SW480 (cell line): ENCODE results near the gene HDDC3.

Experiments used
- DNase-seq: peaks from one replicate; pipeline ENCODE4 v3.0.0-alpha.2; 2016; ENCODE audit warnings: low spot score

Gene HDDC3

DNA sequence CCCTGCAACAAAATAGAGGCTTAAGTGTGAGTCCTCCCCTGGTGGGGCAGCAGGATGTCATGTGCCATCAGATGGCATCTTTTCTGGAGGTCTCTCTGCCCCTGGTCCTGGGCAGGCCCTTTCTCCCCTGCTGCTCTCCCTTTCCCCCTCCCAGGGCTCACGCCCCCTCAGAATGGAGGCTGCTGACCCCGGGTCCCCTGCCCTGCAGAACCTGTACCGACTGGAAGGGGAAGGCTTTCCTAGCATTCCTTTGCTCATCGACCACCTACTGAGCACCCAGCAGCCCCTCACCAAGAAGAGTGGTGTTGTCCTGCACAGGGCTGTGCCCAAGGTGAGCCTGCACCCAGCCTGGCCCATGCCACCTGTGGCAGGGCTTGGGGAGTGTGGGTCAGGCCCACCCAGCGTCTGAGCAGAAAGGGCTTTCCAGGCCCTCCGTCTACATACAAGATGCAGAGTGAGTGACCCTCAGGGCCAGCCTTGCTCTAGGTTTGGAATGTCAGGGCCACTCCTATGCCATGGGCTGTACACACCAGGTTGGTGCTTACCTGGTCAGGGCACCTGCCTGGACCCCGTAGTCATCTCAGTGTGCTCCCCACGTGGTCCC is 40.9 kb downstream of the HDDC3 start:
- no peak for DNase-seq

DNA sequence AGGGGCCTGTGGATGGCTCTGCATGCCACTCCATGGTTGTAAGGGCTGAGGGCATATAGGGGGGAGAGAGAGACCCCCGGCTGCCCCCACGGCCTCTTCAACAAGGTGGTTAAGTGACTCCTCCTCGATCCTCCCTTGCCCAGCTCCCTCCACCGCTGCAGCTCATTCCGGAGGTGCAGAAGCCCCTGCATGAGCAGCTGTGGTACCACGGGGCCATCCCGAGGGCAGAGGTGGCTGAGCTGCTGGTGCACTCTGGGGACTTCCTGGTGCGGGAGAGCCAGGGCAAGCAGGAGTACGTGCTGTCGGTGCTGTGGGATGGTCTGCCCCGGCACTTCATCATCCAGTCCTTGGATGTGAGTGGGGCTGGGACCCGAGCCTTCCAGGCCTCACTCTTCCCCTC is 41.5 kb downstream of the HDDC3 start:
- DNase-seq, result no peak

DNA sequence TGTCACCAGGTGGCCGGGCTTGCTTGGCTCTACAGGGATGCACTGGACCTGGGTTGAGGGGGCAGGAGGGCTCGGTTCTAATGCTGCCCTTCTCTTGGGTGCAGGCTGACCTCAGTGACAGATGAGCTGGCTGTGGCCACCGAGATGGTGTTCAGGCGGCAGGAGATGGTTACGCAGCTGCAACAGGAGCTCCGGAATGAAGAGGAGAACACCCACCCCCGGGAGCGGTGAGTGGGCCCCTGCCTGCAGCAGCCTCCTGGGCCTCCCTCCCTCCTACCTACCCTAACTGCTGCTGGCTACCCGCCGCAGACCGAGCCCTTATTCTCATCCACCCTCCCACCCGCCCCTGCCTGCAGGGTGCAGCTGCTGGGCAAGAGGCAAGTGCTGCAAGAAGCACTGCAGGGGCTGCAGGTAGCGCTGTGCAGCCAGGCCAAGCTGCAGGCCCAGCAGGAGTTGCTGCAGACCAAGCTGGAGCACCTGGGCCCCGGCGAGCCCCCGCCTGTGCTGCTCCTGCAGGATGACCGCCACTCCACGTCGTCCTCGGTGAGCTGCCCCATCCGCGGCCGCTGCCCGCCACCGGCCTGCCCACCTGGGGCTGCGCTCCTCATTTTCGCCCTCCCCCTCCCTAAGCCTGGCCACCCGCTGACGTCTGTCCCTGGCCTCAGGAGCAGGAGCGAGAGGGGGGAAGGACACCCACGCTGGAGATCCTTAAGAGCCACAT is 42.5 kb downstream of the HDDC3 start:
- DNase-seq, result no peak

DNA sequence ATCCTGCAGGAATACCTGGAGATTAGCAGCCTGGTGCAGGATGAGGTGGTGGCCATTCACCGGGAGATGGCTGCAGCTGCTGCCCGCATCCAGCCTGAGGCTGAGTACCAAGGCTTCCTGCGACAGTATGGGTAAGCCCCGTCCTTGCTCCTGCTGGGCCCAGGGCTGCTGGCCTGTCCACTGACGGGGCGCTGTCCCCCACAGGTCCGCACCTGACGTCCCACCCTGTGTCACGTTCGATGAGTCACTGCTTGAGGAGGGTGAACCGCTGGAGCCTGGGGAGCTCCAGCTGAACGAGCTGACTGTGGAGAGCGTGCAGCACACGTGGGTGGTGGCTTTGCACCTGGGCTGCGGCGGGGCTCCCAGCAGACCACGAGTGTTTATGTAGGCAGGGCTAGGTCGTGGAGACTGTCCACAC is 43.0 kb downstream of the HDDC3 start:
- peak; percentile 55 for DNase-seq

DNA sequence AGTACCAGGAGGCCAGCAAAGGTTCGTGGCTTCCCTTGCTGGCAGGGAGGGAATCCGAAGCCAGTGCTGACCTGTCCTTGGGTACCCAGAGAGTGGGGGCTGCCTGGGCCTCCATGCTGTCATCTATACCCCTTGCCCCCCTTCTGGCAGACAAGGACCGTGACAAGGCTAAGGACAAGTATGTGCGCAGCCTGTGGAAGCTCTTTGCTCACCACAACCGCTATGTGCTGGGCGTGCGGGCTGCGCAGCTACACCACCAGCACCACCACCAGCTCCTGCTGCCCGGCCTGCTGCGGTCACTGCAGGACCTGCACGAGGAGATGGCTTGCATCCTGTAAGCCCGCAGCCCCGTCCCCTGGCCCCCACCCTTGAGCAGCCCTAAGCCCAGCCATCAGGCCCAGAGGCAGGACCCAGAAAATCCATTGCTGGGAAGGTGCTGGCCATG is 45.3 kb downstream of the HDDC3 start:
- no peak for DNase-seq

DNA sequence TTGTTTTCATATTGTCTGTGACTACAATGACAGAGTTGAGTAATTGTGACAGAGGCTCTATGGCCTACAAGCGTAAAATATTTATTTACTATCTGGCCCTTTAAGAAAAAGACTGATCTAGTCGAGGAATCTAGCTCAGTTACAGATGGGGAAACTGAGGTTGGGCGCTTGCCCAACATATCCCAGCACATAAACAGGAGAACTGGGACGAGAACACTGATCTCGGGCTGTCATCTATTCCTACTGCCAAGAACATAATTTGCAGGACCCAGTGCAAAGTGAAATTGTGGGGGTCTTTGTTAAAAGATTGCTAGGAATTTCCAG is 46.1 kb downstream of the HDDC3 start:
- DNase-seq, result no peak

DNA sequence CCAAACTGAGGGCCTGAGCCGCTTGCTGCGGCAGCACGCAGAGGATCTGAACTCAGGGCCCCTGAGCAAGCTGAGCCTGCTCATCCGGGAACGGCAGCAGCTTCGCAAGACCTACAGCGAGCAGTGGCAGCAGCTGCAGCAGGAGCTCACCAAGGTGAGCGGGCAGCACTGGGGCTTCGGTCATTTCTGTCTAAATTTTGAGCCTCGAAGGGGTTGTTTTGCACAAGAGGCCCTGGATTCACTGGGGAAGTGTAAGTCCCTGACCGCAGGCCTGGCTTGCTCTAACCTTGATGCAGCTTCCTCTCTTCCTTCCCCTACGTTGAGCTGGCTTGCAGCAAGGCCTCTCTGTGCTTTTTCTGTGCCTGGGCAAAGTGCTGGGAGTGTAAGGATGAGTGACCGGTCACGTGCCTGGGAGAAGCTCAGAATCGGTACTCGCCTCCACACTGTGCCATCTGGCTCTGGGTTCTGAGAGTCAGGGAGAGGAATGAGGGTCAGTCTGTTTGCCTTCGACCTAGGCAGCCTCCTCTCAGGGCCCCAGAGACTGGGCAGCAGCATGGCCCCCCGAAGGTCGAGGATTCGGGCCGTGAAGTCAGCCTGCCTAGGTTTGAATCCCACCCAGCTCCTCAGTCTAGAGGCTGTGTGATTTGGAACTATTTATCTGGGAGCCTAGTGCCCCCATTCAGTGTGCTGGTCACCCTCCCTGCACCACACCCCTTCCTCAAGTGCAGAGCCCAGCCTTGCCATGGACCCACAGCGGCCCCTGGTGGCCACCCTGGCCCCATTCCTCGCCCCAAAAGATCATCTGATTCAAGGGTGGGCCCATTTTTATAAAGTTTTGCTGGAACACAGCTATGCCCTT is 46.7 kb downstream of the HDDC3 start:
- peak; percentile 46 for DNase-seq

DNA sequence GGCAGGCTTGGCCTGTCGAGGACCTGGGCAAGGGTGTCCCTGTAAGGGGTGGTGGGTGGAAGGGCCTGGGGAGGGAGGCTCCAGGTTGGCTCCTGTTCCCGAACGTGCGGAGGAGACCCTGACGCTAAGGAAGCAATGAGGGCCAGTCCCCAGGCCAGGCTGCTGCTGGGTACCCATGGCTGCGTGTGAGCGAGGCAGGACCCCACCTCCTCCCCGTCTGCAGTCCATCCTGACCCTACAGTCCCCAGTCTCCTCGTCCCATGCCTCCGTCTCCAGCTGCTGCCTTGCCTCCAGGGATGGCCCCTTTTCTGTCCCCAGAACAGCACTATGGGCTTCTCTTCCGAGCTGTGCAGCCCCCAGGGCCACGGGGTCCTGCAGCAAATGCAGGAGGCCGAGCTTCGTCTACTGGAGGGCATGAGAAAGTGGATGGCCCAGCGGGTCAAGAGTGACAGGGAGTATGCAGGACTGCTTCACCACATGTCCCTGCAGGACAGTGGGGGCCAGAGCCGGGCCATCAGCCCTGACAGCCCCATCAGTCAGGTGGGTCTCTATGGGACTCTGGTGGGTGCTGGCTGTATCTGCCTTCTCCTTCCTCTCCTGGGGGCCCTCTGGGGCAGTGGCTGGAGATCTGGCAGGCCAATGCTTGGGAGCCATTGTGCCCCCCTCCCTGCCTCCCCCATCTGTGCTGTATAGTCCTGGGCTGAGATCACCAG is 47.5 kb downstream of the HDDC3 start:
- DNase-seq, result no peak

DNA sequence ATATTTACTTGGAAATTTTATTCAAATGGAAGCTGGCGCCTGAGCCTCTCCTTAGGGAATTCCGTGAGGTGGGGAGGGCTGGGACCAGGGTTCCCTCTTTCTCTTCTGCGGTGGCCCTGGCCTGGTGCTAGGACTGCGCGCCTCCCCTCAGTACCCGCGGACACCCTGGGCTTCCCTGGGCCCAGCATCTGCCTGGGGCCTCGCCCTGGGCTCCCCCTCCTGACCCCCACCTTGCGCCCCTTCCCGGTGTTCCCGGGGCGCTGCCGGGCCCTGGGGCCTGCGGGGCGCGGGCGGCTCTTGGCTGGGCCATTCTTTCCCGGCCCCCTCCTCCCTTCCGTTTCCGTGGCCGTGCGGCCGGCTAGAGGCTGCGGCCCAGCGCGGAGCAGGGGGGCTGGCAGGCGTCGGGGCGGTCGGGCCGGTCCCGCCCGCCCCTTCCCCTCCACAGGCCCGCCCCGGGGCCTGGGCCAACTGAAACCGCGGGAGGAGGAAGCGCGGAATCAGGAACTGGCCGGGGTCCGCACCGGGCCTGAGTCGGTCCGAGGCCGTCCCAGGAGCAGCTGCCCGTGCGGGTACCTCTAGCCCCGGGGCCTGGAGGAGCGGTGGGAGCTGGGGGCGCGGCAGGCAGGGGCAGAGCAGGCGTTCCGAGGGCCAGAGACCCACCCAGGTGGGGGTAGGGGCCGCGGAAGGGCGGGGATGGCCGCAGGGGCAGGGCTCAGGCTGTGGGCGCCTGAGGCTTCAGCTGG is 48.2 kb downstream of the HDDC3 start, which contains the start of gene FES:
Gene FES, plus strand, starts transcription at position 529 of the 743 bp plus-strand sequence. CDS start 542 bp downstream, outside the sequence.
- DNase-seq, result no peak

DNA sequence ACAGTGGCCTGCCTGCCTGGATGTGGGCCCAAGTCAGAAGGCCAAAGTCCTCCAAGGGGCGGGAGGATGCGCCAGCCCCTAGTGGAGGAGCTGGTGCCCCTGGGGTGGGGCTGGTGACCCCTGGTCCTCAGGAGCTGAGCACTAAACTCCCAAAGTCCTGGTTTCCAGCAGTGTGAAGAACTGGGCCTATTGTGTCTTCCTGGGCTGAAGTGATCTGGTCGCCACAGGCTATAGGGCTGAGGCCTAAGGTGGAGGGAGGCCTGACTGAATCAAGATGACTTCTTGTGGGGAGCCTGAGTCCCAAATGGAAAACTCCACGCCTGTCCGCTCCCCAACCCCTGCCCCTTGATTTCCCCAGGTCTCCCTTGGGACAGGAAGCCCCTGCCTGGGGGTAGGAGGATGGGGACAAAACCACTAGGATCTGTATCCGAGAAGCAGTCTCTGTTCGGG is 48.8 kb downstream of the HDDC3 start:
- DNase-seq, result no peak

DNA sequence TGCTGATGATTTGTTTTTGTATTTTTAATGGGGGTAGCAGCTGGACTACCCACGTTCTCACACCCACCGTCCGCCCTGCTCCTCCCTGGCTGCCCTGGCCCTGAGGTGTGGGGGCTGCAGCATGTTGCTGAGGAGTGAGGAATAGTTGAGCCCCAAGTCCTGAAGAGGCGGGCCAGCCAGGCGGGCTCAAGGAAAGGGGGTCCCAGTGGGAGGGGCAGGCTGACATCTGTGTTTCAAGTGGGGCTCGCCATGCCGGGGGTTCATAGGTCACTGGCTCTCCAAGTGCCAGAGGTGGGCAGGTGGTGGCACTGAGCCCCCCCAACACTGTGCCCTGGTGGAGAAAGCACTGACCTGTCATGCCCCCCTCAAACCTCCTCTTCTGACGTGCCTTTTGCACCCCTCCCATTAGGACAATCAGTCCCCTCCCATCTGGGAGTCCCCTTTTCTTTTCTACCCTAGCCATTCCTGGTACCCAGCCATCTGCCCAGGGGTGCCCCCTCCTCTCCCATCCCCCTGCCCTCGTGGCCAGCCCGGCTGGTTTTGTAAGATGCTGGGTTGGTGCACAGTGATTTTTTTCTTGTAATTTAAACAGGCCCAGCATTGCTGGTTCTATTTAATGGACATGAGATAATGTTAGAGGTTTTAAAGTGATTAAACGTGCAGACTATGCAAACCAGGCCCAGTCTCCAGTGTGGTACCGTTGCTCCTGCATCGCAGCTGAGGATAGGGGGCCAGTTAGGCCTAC is 49.4 kb downstream of the HDDC3 start:
- DNase-seq, result no peak

DNA sequence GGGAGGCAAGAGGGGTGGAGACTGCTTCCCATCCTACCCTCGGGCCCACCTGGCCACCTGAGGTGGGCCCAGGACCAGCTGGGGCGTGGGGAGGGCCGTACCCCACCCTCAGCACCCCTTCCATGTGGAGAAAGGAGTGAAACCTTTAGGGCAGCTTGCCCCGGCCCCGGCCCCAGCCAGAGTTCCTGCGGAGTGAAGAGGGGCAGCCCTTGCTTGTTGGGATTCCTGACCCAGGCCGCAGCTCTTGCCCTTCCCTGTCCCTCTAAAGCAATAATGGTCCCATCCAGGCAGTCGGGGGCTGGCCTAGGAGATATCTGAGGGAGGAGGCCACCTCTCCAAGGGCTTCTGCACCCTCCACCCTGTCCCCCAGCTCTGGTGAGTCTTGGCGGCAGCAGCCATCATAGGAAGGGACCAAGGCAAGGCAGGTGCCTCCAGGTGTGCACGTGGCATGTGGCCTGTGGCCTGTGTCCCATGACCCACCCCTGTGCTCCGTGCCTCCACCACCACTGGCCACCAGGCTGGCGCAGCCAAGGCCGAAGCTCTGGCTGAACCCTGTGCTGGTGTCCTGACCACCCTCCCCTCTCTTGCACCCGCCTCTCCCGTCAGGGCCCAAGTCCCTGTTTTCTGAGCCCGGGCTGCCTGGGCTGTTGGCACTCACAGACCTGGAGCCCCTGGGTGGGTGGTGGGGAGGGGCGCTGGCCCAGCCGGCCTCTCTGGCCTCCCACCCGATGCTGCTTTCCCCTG is 50.2 kb downstream of the HDDC3 start:
- DNase-seq, result no peak

DNA sequence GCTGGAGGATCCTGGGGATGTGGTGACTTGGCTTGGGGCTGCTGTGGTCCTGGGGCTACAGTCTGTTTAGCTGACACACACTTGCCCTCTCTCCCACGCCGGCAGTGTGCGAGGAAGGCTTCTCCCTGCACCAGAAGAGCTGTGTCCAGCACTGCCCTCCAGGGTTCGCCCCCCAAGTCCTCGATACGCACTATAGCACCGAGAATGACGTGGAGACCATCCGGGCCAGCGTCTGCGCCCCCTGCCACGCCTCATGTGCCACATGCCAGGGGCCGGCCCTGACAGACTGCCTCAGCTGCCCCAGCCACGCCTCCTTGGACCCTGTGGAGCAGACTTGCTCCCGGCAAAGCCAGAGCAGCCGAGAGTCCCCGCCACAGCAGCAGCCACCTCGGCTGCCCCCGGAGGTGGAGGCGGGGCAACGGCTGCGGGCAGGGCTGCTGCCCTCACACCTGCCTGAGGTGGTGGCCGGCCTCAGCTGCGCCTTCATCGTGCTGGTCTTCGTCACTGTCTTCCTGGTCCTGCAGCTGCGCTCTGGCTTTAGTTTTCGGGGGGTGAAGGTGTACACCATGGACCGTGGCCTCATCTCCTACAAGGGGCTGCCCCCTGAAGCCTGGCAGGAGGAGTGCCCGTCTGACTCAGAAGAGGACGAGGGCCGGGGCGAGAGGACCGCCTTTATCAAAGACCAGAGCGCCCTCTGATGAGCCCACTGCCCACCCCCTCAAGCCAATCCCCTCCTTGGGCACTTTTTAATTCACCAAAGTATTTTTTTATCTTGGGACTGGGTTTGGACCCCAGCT is 51.0 kb downstream of the HDDC3 start:
- no peak for DNase-seq

DNA sequence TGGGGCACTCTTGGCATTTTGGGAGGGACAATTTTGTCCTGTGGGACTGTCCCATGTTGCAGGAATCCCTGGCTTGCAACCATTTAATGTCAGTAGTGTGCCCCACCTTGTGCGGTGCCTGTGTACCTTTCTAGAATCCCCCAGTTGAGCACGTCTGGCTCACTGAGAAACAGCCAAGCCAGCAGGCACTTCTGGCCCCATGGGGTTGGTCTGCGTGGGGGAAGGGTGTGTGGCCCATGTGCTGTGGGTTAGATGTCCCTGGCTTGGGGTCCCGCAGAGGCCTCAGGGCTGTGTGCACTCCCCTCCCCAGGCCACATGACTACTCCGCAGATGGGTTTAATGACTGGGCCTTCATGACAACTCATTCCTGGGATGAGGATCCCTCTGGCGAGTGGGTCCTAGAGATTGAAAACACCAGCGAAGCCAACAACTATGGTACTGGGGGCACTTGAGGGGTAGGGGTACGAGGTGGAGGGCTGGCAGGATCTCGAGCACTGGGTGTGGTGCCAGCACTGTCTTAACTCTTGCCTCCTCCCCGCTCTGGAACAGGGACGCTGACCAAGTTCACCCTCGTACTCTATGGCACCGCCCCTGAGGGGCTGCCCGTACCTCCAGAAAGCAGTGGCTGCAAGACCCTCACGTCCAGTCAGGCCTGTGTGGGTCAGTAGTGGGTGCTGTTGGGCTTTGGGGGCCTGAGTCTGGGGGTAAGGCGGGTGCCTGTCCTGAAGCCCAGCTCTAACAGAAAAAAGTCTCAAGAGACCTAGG is 51.8 kb downstream of the HDDC3 start:
- no peak for DNase-seq
